Left renal pelvis (tissue), 4 donors: ENCODE results near the gene RHPN2. TPM values are rescaled to one million over a fixed set of nuclear protein-coding genes. Genes with fewer than 3 reads are reported as not detected.
"Not testable (repeated sequence)": the region's sequence is repeated elsewhere in the genome, so short reads cannot be mapped to it uniquely, and the experiment has no call there.

ENCODE experiments used
- DNase-seq, 4 donors: peaks; one replicate each; pipeline ENCODE4 v3.0.0-alpha.2; 2013; ENCODE audit warnings: low read depth in 4 of 4, low spot score in 3 of 4
- polyA plus RNA-seq, 4 donors: library from polyadenylated mRNA; unstranded; fragments of 120-200 nt; gene quantifications; one replicate each; pipeline ENCODE4 v1.2.1, GENCODE V29; 2013; ENCODE audit not compliant: insufficient read length in 4 of 4

The RHPN2 gene
- polyA plus RNA-seq, 4 donors = 3.8 to 20.4 (median 18.2) TPM

GRCh38 chr19:32982488-32982887 is 82.2 kb downstream of the RHPN2 start:
- not testable (repeated sequence) for DNase-seq

- DNase-seq = not testable (repeated sequence)
These were observed 84.9 kb downstream of the RHPN2 start for GRCh38 chr19:32979807-32980206.

GRCh38 chr19:32977813-32978212 is 86.9 kb downstream of the RHPN2 start:
- not testable (repeated sequence) for DNase-seq

GRCh38 chr19:32977280-32977679 is 87.4 kb downstream of the RHPN2 start:
- no peak for DNase-seq

- DNase-seq = peak; percentile 14 to 29 (median 22)
These were observed 88.4 kb downstream of the RHPN2 start for GRCh38 chr19:32976223-32976805.

GRCh38 chr19:32971715-32972540 is 92.8 kb downstream of the RHPN2 start, which contains the start of the genes CEP89 and FAAP24:
Gene CEP89 (minus strand): TSS chr19:32971958. CDS start chr19:32971874, 84 bp downstream.
Gene FAAP24 (plus strand): TSS chr19:32972242. CDS start chr19:32973197, 955 bp downstream.
- DNase-seq = peak; percentile 99 to 100 (median 100)

- DNase-seq = no peak
These were observed 93.6 kb downstream of the RHPN2 start for GRCh38 chr19:32971012-32971595.

- no peak for DNase-seq
These were observed 95.1 kb downstream of the RHPN2 start for GRCh38 chr19:32969549-32969948.

- no peak for DNase-seq
These were observed 97.9 kb downstream of the RHPN2 start for GRCh38 chr19:32966750-32967149.

GRCh38 chr19:32945260-32945659 is 119.4 kb downstream of the RHPN2 start:
- DNase-seq = no peak

- peak in 1 of 4 donors; percentile 2 for DNase-seq
These were observed 123.4 kb downstream of the RHPN2 start for GRCh38 chr19:32941273-32941672.

GRCh38 chr19:32936065-32936464 is 128.6 kb downstream of the RHPN2 start:
- DNase-seq = no peak

GRCh38 chr19:32935629-32936028 is 129.1 kb downstream of the RHPN2 start:
- no peak for DNase-seq

- no peak for DNase-seq
These were observed 131.1 kb downstream of the RHPN2 start for GRCh38 chr19:32933571-32933970.

GRCh38 chr19:32930567-32930966 is 134.1 kb downstream of the RHPN2 start:
- DNase-seq = no peak

GRCh38 chr19:32928806-32929205 is 135.9 kb downstream of the RHPN2 start:
- DNase-seq = no peak

Other genes starting within 250 kb of the RHPN2 start
- 10 to 100 TPM in 2 of 4 donors, 1 to 10 TPM in 1, under 1 TPM in 1; 0.98 to 14.5 (median 11.5) TPM for gene SLC7A9, start 195.1 kb downstream of the RHPN2 start, polyA plus RNA-seq
- gene CEP89, start 92.9 kb downstream of the RHPN2 start, polyA plus RNA-seq = 10 to 100 TPM; 28.5 to 37.4 (median 30.9) TPM
- 1 to 10 TPM; 3.3 to 4.1 (median 3.5) TPM for gene FAAP24, start 92.6 kb downstream of the RHPN2 start, polyA plus RNA-seq
- gene GPATCH1, start 16.3 kb upstream of the RHPN2 start, polyA plus RNA-seq = 10 to 100 TPM in 3 of 4 donors, 1 to 10 TPM in 1; 9.9 to 17.5 (median 12.8) TPM
- 1 to 10 TPM in 3 of 4 donors, under 1 TPM in 1; 0.78 to 2.1 (median 1.2) TPM for gene WDR88, start 67.2 kb upstream of the RHPN2 start, polyA plus RNA-seq
- gene LRP3, start 129.4 kb upstream of the RHPN2 start, polyA plus RNA-seq = 10 to 100 TPM; 15.1 to 29.3 (median 26.3) TPM
- gene SLC7A10, start 161.0 kb upstream of the RHPN2 start, polyA plus RNA-seq = 1 to 10 TPM in 1 of 4 donors, under 1 TPM in 3; 0.33 to 5.2 (median 0.41) TPM
- 1 to 10 TPM; 2.2 to 6.8 (median 4.5) TPM for gene CEBPA, start 237.6 kb upstream of the RHPN2 start, polyA plus RNA-seq